ENCODE data around the gene HOXD9.

- TF ChIP-seq EP300 (IDR thresholded peaks at IDR 0.05; ENCODE audit: borderline replicate concordance) = 0 out of 2 replicates have a peak, but pooled peaks have one; percentile 17
- TF ChIP-seq, protein P1, sequence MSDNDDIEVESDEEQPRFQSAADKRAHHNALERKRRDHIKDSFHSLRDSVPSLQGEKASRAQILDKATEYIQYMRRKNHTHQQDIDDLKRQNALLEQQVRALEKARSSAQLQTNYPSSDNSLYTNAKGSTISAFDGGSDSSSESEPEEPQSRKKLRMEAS (IDR thresholded peaks at IDR 0.05) = peak; percentile 48
- no peak for TF ChIP-seq USF1 (IDR thresholded peaks at IDR 0.05)
- TF ChIP-seq YY1 (IDR thresholded peaks at IDR 0.05; ENCODE audit: low read depth) = no peak
- no peak for TF ChIP-seq REST (IDR thresholded peaks at IDR 0.05; ENCODE audit: low read depth)
- TF ChIP-seq CEBPB (IDR thresholded peaks at IDR 0.05) = no peak
- peak; percentile 83 for TF ChIP-seq EGR1 (IDR thresholded peaks at IDR 0.05)
Observed at GRCh38 chr2:176130147-176130956, 7.8 kb downstream of the HOXD9 start.

Measured in Ishikawa (cell line).